8988T (cell line): ENCODE data around the gene DNAJC5.
"Not testable (repeated sequence)": the region's sequence is repeated elsewhere in the genome, so short reads cannot be mapped to it uniquely, and the experiment has no call there.

Experiments used
- DNase-seq: peaks from one replicate; pipeline ENCODE4 v3.0.0; 2011

DNAJC5 gene

GRCh38 chr20:63861981-63862901 lies 32.7 kb upstream of the DNAJC5 start:
- no peak for DNase-seq

- no peak for DNase-seq
Measured at GRCh38 chr20:63863021-63863797, 31.7 kb upstream of the DNAJC5 start.

- DNase-seq: peak; percentile 96
Measured at GRCh38 chr20:63863798-63864544, 31.0 kb upstream of the DNAJC5 start.

- no peak for DNase-seq
Measured at GRCh38 chr20:63864545-63864977, 30.4 kb upstream of the DNAJC5 start.

- DNase-seq: peak; percentile 100
Measured at GRCh38 chr20:63864978-63865640, 29.8 kb upstream of the DNAJC5 start, which contains the start of gene TPD52L2. Gene TPD52L2, plus strand, starts transcription at chr20:63865270. Its CDS starts 96 bp downstream, at chr20:63865366.

GRCh38 chr20:63867042-63867441 lies 27.9 kb upstream of the DNAJC5 start:
- not testable (repeated sequence) for DNase-seq

- no peak for DNase-seq
Measured at GRCh38 chr20:63868264-63868663, 26.7 kb upstream of the DNAJC5 start.

GRCh38 chr20:63873477-63873971 lies 21.4 kb upstream of the DNAJC5 start:
- DNase-seq: no peak

GRCh38 chr20:63874241-63874640 lies 20.7 kb upstream of the DNAJC5 start:
- not testable (repeated sequence) for DNase-seq

GRCh38 chr20:63876489-63877036 lies 18.4 kb upstream of the DNAJC5 start:
- no peak for DNase-seq

GRCh38 chr20:63877755-63878470 lies 17.0 kb upstream of the DNAJC5 start:
- DNase-seq: no peak

GRCh38 chr20:63878899-63879663 lies 15.8 kb upstream of the DNAJC5 start:
- DNase-seq: no peak

GRCh38 chr20:63880901-63881300 lies 14.0 kb upstream of the DNAJC5 start:
- not testable (repeated sequence) for DNase-seq

GRCh38 chr20:63881451-63882226 lies 13.3 kb upstream of the DNAJC5 start:
- DNase-seq: no peak

- DNase-seq: no peak
Measured at GRCh38 chr20:63882257-63883200, 12.4 kb upstream of the DNAJC5 start.

GRCh38 chr20:63883201-63883593 lies 11.7 kb upstream of the DNAJC5 start:
- no peak for DNase-seq

- DNase-seq: no peak
Measured at GRCh38 chr20:63884506-63885263, 10.2 kb upstream of the DNAJC5 start.
